BE2C (cell line): Measurements from ENCODE around the gene GRHPR.

Experiments
- DNase-seq: peaks from one replicate; pipeline ENCODE4 v3.0.0-alpha.2; 2020
- H3K27me3 ChIP-seq: fragments of 250-450 bp; sonication (Bioruptor Pico); 2 replicates; pipeline ENCODE4 v1.5.1; 2020; ENCODE audit warnings: mild to moderate bottlenecking
- H3K36me3 ChIP-seq: fragments of 250-450 bp; sonication (Bioruptor Pico); 2 replicates; pipeline ENCODE4 v1.5.1; 2020; ENCODE audit warnings: mild to moderate bottlenecking
- H3K4me1 ChIP-seq: fragments of 250-450 bp; sonication (Bioruptor Pico); 2 replicates; pipeline ENCODE4 v1.5.1; 2020
- H3K4me3 ChIP-seq: 2 replicates; pipeline ENCODE4 v1.5.1; 2011; ENCODE audit warnings: low read depth, low read length
- H3K9me3 ChIP-seq: fragments of 250-450 bp; sonication (Bioruptor Pico); 2 replicates; pipeline ENCODE4 v1.5.1; 2020
- TF ChIP-seq, protein P1 (sequence below): IDR thresholded peaks from 2 replicates; pipeline ENCODE4 v1.5.1; 2012; ENCODE audit warnings: mild to moderate bottlenecking, low read depth, low read length

Gene GRHPR

GRCh38 chr9:37410969-37411785, 11.3 kb upstream of the GRHPR start:
- Histone ChIP-seq H3K4me3 (no peak overlapping the region), H3K36me3 (no peaks in the 10 kb centered on the region), H3K27me3 (no peaks in the 10 kb centered on the region), H3K4me1 (no peaks in the 10 kb centered on the region; the same call in 1 of the 2 replicates), H3K9me3 (no peaks in the 10 kb centered on the region)
- no peak for DNase-seq
- TF ChIP-seq, protein P1, sequence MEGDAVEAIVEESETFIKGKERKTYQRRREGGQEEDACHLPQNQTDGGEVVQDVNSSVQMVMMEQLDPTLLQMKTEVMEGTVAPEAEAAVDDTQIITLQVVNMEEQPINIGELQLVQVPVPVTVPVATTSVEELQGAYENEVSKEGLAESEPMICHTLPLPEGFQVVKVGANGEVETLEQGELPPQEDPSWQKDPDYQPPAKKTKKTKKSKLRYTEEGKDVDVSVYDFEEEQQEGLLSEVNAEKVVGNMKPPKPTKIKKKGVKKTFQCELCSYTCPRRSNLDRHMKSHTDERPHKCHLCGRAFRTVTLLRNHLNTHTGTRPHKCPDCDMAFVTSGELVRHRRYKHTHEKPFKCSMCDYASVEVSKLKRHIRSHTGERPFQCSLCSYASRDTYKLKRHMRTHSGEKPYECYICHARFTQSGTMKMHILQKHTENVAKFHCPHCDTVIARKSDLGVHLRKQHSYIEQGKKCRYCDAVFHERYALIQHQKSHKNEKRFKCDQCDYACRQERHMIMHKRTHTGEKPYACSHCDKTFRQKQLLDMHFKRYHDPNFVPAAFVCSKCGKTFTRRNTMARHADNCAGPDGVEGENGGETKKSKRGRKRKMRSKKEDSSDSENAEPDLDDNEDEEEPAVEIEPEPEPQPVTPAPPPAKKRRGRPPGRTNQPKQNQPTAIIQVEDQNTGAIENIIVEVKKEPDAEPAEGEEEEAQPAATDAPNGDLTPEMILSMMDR, result peak; percentile 41

GRCh38 chr9:37412431-37413151, 9.9 kb upstream of the GRHPR start:
- no peak for DNase-seq
- Histone ChIP-seq H3K4me1 (no peaks in the 10 kb centered on the region; the same call in 1 of the 2 replicates), H3K4me3 (no peak overlapping the region), H3K27me3 (no peaks in the 10 kb centered on the region), H3K36me3 (no peaks in the 10 kb centered on the region), H3K9me3 (no peaks in the 10 kb centered on the region)
- TF ChIP-seq, protein P1, result no peak

DNA sequence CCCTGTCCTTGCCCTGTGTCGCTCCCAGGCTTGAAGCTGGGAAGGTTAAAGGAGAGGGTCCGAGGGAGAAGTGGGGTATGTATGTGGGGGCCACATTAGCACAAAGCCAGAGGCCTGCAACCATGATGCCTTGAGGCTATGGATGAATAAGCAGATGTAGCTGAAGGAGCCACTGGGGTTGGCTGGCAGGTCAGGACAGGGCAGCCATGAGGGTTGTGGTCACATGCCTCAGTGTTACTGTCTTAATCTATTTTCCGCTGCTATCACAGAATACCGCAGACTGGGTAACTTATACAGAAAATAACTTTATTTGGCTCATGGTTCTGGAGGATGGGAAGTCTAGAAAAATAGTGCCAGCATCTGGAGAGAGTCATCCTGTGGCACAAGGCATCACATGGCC, 9.2 kb upstream of the GRHPR start:
- Histone ChIP-seq H3K36me3 (no peaks in the 10 kb centered on the region), H3K4me3 (no peak overlapping the region), H3K4me1 (no peaks in the 10 kb centered on the region; the same call in 1 of the 2 replicates), H3K9me3 (no peaks in the 10 kb centered on the region), H3K27me3 (no peaks in the 10 kb centered on the region)
- no peak for DNase-seq
- TF ChIP-seq, protein P1, result no peak

- no peak overlapping the region for H3K4me3 ChIP-seq
- no peaks in the 10 kb centered on the region; the same call in 1 of the 2 replicates for H3K4me1 ChIP-seq
- no peak for DNase-seq
- H3K27me3 ChIP-seq, result no peaks in the 10 kb centered on the region
- H3K9me3 ChIP-seq, result no peaks in the 10 kb centered on the region
- no peaks in the 10 kb centered on the region for H3K36me3 ChIP-seq
- TF ChIP-seq, protein P1, result no peak
Measured at GRCh38 chr9:37414503-37414943, 8.0 kb upstream of the GRHPR start.

GRCh38 chr9:37415011-37415719, 7.3 kb upstream of the GRHPR start:
- TF ChIP-seq, protein P1, result peak; percentile 88
- DNase-seq, result peak; percentile 81
- Histone ChIP-seq H3K4me1 (no peaks in the 10 kb centered on the region; the same call in 1 of the 2 replicates), H3K4me3 (no peak overlapping the region), H3K9me3 (no peaks in the 10 kb centered on the region), H3K27me3 (no peaks in the 10 kb centered on the region), H3K36me3 (no peaks in the 10 kb centered on the region)
